SKM-1 treated with dmso at 0.1 percent for 144 hours (cell line): ENCODE results near the gene CCDC28A.
"Not testable (repeated sequence)": the region's sequence is repeated elsewhere in the genome, so short reads cannot be mapped to it uniquely, and the experiment has no call there.

Experiments
- DNase-seq: peaks from one replicate; lab custom pipeline; 2025; ENCODE audit not compliant: unreplicated experiment; lab: John Stamatoyannopoulos, UW

The CCDC28A gene

DNA sequence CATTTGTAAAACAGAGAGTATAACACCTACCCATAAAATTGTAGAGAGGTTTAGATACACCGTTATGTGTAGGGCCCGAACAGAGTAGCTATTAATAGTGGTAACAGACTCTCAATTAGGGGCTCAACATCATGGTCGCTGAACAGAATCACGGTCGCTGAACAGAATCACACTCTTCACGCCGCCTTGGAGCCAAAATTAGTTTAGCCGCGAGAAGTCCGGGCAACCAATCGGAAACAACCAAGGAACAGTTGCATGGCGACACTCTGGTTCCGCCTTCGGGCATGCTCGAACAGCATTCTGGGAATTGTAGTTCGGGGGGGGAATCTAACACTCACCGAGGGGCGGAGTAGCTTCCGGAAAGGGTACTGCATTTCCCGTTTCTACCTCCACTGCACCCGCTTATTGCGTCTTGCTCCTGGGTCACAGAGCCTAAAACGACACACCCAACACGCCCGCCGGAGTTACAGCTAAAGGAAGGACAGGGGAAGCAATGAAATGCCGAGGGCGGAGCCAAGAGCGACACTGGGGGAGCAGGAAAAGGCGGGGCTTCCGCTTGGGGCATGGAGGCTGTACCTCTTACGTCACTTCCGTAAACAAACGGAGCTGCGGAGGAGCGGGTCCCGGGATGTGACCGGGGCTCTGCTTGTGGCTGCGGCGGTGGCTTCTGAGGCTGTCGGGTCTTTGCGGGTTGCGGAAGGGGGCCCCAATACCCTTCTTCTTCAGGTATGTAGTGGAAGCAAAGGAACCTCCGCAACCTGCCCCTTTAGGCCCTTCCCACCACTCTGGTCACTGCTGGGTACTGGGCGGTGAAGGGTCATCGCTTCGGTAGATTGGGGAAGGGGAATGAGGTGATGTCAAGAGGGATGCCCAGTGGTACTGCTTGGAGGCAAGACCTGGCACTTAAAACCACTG, at the start of gene CCDC28A:
TSS of gene CCDC28A (plus strand) at position 593 of the 915 bp plus-strand sequence. CDS start 2,352 bp downstream, outside the sequence.
- peak; percentile 95 for DNase-seq

DNA sequence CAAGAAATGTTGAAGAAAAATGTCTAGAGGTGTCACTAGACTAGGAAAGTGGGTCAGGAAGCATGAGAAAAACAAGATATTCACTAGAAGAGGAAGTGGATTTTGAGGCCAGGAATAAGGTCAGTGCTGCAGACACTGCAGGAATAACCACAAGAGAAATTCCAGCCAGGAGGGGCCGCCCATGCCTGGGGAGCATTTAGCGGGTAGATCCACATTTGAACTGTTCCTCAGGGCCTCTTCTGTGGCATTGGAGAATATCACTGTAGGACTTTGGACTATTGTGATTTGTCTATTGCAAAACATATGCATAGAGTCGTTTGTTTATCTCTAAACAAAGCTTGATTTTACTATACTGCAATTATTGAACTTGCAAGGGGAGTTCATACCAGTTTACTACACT, 49.6 kb upstream of the CCDC28A start:
- DNase-seq = no peak

DNA sequence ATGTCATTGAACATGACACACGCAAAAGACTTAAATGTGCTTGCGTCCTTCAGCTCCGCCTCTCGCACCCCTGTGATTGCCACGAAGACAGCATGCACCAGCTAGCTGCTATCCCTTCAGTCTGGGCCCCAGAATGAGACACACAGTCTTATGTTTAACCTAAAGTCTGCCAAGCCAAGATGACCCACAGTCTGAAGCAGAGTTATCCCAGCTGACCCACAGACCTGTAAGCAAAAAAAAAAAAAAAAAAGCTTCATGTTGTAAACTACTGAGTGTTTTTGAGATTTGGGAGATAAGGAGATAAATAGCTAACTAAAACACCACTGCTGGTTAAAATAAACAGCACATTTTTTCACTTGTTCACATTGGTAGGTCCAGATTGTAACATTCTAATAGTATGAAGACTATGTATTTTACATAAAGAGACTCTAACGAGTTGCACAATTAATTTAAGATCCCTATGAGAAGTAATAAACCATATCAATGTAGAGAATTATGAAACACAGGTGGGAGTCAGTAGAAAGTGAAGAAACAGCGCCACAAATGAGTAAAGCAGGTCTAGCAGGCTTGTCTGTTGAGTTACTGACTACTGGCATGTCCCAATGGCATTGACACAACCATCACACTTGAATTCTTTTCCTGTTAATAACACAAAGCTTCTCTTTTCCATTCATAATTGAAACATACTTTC, 47.4 kb upstream of the CCDC28A start:
- DNase-seq = no peak

DNA sequence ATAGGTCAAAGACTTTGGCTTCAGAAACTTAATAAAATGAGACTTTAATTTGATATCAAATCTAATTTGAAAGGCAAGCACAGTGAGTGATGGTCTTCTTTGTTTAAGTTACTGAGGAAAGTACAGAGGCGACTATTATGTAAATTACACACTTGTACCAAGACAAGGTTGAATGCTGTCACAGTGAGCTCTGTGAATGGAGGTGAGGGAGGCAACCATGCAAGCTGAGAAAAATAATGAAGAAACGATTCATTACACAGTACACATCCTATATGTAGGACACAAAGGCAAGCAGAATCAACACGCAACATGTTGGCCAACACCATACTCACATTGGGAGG, 46.8 kb upstream of the CCDC28A start:
- DNase-seq = no peak

DNA sequence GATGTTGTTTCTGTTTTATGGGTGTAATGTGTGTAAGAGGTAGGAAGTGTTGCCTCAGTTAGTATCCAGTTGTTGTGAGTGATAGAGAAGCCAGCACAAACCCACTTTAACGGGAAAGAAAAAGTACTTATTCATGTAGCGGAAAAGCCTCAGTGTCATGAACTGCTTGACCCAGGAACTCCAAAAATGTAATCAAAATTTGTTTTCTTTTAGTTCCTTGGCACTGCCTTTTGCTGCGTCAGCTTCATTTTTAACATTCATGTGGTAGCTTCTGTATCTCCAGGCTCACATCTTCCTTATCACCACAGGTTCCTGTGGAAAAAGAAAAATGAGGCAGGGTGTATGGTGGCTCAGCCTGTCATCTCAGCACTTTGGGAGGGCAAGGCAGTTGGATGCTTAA, 46.4 kb upstream of the CCDC28A start:
- DNase-seq = no peak

DNA sequence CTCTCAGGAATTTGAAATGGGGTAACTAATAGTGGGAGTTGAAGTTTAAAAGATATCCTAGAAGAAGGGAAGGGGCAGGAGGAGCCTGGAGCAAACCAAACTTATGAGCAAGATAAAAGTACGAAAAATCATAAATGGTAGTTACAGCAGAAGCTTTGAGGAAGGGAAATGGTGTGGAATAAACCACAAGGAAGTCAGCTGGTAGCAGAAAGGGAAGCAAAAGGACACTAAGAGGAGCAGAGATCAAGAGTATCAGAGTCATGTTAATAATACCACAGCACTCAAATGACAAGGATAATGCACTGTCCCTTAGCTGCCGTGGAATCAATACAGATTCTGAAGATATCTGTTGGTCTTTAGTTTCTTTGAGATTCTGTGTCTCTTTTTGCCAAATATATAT, 44.9 kb upstream of the CCDC28A start:
- DNase-seq = peak; percentile 65

DNA sequence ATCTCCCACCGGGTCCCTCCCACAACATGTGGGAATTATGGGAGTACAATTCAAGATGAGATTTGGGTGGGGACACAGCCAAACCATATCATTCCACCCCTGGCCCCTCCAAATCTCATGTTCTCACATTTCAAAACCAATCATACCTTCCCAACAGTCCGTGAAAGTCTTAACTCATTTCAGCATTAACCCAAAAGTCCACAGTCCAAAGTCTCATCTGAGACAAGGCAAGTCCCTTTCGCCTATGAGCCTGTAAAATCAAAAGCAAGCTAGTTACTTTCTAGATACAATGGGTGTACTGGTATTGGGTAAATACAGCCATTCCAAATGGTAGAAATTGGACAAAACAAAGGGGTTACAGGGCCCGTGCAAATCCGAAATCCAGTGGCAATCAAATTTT, 43.5 kb upstream of the CCDC28A start:
- DNase-seq = not testable (repeated sequence)

DNA sequence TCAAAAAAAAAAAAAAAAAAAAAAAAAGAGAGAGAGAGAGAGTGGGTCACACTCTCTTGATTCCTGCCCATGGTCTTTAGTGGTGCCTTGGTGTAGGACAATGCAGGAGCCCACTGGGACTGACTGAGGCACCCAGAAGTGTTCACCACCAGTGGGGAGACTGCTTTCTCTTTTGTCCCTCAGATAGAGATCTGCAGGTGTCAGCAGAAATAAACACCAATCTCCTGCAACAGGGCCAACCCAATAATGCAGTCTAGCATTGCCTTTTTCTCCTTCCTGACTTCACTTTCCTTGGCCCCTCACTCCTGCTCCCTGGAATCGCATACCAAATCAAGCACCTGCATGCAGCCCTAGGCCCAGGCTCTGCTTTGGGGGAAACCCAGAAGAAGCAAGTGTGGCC, 39.0 kb upstream of the CCDC28A start:
- DNase-seq = no peak

DNA sequence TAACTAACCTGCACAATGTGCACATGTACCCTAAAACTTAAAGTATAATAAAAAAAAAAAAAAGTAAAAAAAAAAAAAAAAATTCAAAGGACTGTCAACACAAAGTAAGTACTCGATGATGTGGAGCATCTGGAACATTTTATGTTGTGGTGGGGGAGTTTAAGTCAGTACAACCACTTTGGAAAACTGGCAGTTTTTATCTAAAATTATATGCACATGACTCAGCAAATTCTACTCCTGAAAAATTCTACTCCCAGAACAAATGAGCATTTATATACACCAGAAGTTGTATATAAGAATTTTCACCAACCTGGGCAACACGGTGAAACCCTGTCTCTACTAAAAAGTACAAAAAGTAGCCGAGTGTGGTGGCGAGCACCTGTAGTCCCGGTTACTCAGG, 36.9 kb upstream of the CCDC28A start:
- no peak for DNase-seq

DNA sequence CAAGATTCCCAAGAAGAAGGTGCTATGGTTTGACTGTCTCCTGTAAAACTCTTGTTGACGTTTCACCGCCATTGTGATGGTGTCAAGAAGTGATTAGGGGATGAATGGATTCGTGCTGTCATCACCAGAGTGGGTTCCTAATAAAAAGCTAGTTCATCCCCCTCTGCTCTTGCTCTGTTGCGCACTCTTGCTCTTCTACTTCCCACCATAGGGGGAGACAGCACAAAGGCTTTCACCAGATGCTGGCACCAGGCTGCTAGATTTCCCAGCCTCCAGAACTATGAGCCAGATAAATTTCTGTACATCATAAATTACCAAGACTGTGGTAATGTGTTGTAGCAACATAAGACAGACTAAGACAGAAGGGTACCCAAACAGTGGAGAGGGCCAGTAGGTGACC, 21.6 kb upstream of the CCDC28A start:
- no peak for DNase-seq

DNA sequence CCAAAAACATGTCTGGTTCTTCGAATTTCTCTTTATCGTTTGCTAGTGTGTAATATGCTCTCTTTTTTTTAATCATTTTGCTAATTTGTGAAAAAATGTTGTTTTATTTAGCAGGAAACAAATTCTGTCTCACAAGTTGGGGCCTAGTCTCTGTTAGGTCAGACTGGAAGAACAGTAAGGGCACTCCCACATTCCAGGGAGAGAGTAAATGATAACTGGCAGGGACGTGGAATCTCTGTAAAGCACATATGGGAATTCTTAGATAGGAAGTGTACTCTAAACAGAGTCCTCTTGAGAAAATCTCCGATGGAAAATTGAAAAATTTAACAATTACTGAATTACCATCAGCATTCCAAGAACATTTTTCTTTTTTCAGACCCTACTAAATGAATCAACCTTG, 16.4 kb upstream of the CCDC28A start:
- DNase-seq = no peak

DNA sequence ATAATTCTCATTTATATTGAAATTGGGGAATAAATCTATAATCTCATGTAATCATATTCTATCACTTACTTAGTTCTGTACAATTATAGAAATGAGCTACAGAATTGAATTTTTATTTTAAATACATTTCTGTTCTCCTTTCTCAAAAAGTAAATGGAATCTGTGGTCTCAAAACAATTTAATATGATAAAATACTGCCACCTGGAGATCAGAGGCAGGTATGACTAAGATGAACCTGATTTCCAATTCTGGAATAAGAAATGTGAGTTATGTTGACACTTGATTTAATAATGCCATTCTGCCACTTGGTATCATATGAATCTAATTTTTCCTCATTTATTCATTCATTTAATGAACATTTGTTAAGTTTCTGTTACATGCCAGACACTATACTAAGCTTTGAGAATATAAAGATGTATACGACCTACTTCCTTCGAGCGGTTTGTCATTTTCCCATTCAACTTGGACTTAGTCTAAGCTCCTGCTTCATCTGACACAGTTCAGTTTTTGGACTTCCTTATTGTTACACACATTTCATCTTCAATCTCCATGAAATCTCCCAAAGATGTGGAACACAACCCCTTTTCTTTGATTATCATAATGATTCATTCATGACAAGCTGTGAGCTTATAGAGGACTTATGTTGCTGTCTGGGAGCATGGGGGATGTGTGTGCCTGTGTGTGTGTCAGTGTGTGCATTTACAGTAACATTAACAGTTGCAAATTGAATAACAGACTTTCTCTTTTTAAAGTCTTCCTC, 7.5 kb upstream of the CCDC28A start:
- peak; percentile 22 for DNase-seq

DNA sequence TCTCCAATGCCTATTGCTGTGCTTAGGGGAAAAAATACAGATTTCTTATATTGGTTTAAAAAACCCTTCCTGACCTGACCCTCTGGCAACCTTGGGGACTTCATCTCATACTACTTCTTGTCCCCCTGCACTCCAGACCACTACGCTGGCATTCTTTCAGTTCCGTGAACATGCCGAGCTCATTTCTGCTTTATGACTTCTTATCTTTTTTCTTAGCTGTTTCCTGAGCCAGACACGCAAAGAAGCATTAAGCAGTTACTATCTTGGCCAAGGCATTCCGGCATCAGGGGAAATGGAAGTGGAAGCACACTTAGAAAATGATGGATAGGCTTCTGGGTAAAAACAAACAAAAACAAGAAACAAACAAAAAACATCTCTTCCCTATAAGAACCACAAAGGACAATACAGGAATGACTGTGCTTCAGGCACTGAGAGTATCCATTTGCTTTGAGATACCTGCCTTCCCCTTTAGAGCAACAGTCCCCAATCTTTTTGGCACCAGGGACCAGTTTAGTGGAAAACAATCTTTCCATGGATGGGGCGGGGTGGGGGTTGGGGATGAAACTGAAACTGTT, 4.4 kb upstream of the CCDC28A start:
- no peak for DNase-seq

DNA sequence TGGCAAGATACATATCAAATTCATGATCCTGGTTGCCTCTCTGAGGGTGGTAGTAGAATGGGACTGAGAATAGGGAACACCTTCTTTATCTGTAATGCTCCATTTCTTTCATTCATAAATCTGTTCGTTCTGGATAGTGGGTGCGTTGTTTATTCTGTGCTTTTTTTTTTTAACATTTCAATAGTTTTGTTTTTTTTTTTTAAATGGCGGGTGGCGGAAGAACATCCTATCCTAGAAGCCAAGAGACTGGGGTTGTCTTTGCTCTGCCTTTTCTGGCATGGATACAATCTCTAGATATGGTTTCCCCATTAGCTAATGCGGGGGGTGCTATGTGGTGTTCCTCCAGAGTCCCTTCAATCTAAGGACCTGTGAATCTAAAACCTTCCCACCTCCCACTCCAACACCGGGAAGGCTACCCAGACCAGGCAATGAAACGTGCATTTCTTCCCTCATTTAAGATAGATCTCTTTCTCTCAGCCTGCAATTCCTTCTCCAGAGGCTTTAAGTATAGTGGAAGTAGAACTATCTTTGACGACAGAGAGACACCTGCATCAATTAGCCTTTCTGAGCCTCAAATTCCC, 883 bp upstream of the CCDC28A start:
- no peak for DNase-seq

DNA sequence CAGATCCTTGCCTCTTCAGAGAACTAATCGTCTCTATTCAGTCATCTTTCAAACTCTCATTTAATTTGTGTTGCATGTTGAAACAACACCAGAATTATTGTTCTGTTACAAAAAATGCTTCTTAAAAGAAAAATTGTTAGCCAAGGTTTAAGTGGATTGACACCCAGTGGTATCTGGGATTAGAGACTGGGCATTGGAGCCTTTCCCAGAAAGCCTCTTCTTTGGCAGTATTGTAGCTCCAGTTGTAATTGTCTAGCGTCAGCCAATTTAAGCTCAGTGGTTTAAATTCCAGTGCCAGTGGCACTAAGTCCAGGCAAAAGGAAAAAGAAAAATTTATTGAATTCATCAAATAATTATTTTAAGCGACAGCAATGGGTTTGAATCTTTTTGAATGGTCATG, 801 bp downstream of the CCDC28A start:
- DNase-seq = no peak

DNA sequence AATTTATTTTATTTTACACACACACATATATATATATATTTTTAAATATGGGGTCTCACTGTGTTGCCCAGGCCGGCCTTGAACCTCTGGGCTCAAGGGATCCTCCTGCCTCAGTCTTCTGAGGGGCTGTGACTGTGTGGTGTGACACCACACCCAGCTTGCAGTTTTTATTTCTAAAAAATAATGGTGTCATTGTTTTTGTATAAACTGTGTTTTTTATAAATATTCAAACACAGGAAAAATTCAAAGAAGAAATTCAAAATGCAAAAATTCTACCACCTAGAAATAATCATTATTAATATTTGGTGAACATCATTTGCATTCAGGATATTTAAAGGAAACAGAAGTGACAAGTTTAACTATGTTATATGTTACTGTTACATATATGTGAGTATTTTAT, 3.1 kb downstream of the CCDC28A start:
- DNase-seq = no peak

DNA sequence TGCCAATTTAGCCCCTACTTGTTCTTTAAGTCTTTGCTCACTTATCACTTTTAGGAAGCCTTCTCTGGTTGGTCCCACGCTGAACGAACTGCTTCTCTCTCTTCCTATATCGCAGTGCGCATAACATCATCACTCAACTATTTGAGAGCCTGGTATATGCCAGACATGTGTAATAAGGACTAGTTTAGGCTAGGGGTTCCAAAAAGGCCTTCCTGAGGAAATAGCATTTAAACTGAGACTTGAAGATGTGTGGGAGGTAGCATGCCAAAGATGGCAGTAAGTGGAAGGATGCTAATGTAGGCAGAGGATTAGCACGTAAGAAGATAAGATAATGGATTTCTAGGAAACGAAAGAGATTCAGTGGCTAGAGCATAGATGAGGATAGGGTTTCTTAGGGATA, 4.8 kb downstream of the CCDC28A start:
- DNase-seq = no peak

DNA sequence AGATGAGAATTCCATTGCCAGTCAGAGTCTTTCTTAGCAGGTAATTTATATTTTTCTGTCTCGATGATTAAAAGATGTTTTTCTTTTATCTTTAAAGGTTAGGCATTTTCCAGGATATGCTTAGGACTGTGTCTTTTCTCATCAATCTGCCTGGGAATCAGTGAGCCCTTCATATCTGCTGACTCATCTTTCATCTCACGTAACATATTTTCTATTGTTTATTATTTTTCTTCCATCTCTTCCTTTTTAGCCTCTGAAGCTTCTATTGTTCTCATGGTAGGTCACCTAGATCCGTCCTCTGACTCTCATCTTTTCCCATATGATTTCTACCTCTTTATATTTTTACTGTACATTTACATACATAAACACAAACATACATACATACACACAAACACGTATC, 8.7 kb downstream of the CCDC28A start:
- no peak for DNase-seq

DNA sequence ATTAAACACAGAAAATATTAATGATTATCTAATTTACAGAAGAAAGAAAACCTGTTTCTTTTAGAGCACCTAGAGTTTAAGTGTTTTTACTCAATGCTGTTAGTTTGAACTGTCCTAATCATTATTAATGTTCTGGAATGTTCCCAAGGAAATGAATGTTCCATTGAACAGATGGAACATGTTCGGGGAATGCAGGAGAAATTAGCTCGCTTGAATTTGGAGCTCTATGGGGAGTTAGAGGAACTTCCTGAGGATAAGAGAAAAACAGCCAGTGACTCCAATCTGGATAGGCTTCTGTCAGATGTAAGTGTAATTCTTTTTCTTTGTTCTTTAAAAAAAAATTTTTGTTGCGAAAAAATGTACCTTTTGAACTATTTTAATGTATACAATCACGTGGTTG, 11.5 kb downstream of the CCDC28A start:
- no peak for DNase-seq

DNA sequence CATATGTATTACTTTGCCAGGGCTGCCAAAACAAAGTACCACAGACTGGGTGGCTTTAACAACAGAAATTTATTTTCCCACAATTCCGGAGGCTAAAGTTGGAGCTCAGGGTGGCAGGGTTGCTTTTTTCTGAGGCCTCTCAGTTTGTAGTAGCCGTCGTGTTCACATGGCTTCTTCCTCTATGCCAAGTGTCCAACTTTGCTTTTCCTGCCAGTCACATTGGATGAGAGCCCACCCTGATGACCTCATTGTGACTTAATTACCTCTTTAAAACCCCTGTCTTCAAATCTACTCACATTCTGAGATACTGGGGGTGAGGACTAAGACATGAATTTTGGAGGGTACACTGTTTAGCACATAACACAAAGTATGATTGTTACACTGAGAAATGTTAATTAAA, 12.4 kb downstream of the CCDC28A start:
- DNase-seq = no peak

DNA sequence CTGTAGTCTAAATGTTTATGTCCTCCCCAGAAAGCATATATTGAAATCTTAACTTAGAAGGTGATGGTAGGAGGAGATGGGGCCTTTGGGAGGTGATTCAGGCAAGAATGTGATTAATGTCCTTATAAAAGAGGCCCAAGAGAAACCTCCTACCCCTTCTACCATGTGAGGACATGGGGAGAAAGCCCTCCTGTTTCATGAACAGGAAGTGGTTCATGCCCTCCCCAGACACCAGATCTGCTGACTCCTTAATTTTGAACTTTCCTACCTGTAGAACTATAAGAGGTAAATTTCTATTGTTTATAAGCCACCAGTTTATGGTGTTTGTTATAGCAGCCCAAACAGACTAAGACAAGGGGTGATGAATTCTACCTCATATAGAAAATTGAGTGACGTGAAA, 13.6 kb downstream of the CCDC28A start:
- DNase-seq = no peak
